ENCODE measurements around the gene CEMIP.

Gene CEMIP

GRCh38 chr15:80778964-80779657 lies at the start of gene CEMIP:
Gene CEMIP, plus strand, starts transcription at chr15:80779370. Its CDS starts 94,510 bp downstream, at chr15:80873880.
- DNase-seq: peak in 1 of 2 donors; percentile 8

GRCh38 chr15:80730387-80730786 lies 48.8 kb upstream of the CEMIP start:
- DNase-seq: no peak

GRCh38 chr15:80730926-80731325 lies 48.2 kb upstream of the CEMIP start:
- no peak for DNase-seq

GRCh38 chr15:80732167-80732566 lies 47.0 kb upstream of the CEMIP start:
- DNase-seq: no peak

GRCh38 chr15:80732818-80733217 lies 46.4 kb upstream of the CEMIP start:
- DNase-seq: no peak

- no peak for DNase-seq
Observed at GRCh38 chr15:80733460-80733859, 45.7 kb upstream of the CEMIP start.

- DNase-seq: no peak
Observed at GRCh38 chr15:80735344-80735743, 43.8 kb upstream of the CEMIP start.

- no peak for DNase-seq
Observed at GRCh38 chr15:80736560-80736959, 42.6 kb upstream of the CEMIP start.

- DNase-seq: no peak
Observed at GRCh38 chr15:80739919-80740318, 39.3 kb upstream of the CEMIP start.

- no peak for DNase-seq
Observed at GRCh38 chr15:80742081-80742480, 37.1 kb upstream of the CEMIP start.

- DNase-seq: no peak
Observed at GRCh38 chr15:80743189-80743833, 35.9 kb upstream of the CEMIP start.

- DNase-seq: no peak
Observed at GRCh38 chr15:80744415-80744814, 34.8 kb upstream of the CEMIP start.

- DNase-seq: no peak
Observed at GRCh38 chr15:80744826-80745225, 34.3 kb upstream of the CEMIP start.

- DNase-seq: no peak
Observed at GRCh38 chr15:80745888-80746287, 33.3 kb upstream of the CEMIP start.

GRCh38 chr15:80747317-80748053 lies 31.7 kb upstream of the CEMIP start:
- no peak for DNase-seq

- no peak for DNase-seq
Observed at GRCh38 chr15:80749589-80749988, 29.6 kb upstream of the CEMIP start.

GRCh38 chr15:80750575-80750974 lies 28.6 kb upstream of the CEMIP start:
- no peak for DNase-seq

GRCh38 chr15:80752204-80752603 lies 27.0 kb upstream of the CEMIP start:
- DNase-seq: no peak

GRCh38 chr15:80753161-80753560 lies 26.0 kb upstream of the CEMIP start:
- no peak for DNase-seq

- DNase-seq: no peak
Observed at GRCh38 chr15:80754014-80754413, 25.2 kb upstream of the CEMIP start.

- no peak for DNase-seq
Observed at GRCh38 chr15:80755885-80756284, 23.3 kb upstream of the CEMIP start.

- no peak for DNase-seq
Observed at GRCh38 chr15:80758130-80758745, 20.9 kb upstream of the CEMIP start.

- DNase-seq: no peak
Observed at GRCh38 chr15:80760960-80761359, 18.2 kb upstream of the CEMIP start.

GRCh38 chr15:80761754-80762153 lies 17.4 kb upstream of the CEMIP start:
- DNase-seq: no peak
